ENCODE results near the gene AGXT2.
A peak's percentile ranks its signal among the peaks of the same experiment; 100 is the strongest.

The AGXT2 gene, protein sequence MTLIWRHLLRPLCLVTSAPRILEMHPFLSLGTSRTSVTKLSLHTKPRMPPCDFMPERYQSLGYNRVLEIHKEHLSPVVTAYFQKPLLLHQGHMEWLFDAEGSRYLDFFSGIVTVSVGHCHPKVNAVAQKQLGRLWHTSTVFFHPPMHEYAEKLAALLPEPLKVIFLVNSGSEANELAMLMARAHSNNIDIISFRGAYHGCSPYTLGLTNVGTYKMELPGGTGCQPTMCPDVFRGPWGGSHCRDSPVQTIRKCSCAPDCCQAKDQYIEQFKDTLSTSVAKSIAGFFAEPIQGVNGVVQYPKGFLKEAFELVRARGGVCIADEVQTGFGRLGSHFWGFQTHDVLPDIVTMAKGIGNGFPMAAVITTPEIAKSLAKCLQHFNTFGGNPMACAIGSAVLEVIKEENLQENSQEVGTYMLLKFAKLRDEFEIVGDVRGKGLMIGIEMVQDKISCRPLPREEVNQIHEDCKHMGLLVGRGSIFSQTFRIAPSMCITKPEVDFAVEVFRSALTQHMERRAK

GRCh38 chr5:35047785-35048404, at the start of gene AGXT2:
TSS of gene AGXT2 (minus strand) at chr5:35047949. CDS start at chr5:35047892, 57 bp downstream.
- peaks cover 2% of the 10 kb centered on the region for H3K27me3 Mint-ChIP-seq (ENCODE audit: low read depth)
- no peak within 1 kb of the TSS for H3K4me3 Mint-ChIP-seq
- H3K27ac Mint-ChIP-seq, result no peak within 1 kb of the TSS
- no peaks in the 10 kb centered on the region for H3K36me3 Mint-ChIP-seq (ENCODE audit: low read depth)
- H3K9me3 Mint-ChIP-seq, result no peaks in the 10 kb centered on the region
- H3K4me1 Mint-ChIP-seq (ENCODE audit: low read depth), result no peaks in the 10 kb centered on the region
- DNase-seq (ENCODE audit: low spot score), result no peak

- H3K27ac Mint-ChIP-seq, result no peak overlapping the region
- no peaks in the 10 kb centered on the region for H3K4me1 Mint-ChIP-seq (ENCODE audit: low read depth)
- H3K4me3 Mint-ChIP-seq, result no peak overlapping the region
- no peaks in the 10 kb centered on the region for H3K9me3 Mint-ChIP-seq
- H3K27me3 Mint-ChIP-seq (ENCODE audit: low read depth), result peaks cover 3% of the 10 kb centered on the region
- DNase-seq (ENCODE audit: low spot score), result no peak
- H3K36me3 Mint-ChIP-seq (ENCODE audit: low read depth), result no peaks in the 10 kb centered on the region
Measured at GRCh38 chr5:35096932-35097331, 49.2 kb upstream of the AGXT2 start.

DNA sequence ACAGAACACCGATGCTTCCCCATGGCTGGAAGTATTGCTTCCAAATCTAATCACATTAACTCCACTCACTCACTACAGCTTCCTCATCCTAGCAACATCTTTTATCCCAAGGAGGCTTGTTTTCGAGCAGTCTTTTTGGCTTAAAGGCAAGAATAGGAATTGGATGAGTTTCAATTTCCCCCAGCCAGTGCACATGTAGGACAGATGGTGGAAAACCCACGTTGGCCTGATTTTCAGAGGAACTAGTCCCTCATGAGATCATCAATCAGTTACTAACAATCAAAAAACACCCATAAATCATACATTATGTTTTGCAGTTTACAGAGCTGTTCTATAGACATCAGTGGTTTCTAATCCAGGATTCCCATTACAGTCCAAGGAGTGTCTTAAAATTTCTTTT, 48.5 kb upstream of the AGXT2 start:
- Mint-ChIP-seq H3K4me1 (ENCODE audit: low read depth) (no peaks in the 10 kb centered on the region), H3K9me3 (no peaks in the 10 kb centered on the region), H3K27ac (no peak overlapping the region), H3K4me3 (no peak overlapping the region), H3K36me3 (ENCODE audit: low read depth) (no peaks in the 10 kb centered on the region), H3K27me3 (ENCODE audit: low read depth) (peaks cover 3% of the 10 kb centered on the region)
- no peak for DNase-seq (ENCODE audit: low spot score)

- Mint-ChIP-seq H3K36me3 (ENCODE audit: low read depth) (no peaks in the 10 kb centered on the region), H3K27me3 (ENCODE audit: low read depth) (peaks cover 3% of the 10 kb centered on the region), H3K27ac (no peak overlapping the region)
Measured at GRCh38 chr5:35095366-35095765, 47.6 kb upstream of the AGXT2 start.

GRCh38 chr5:35094948-35095347, 47.2 kb upstream of the AGXT2 start:
- Mint-ChIP-seq H3K27ac (no peak overlapping the region), H3K4me3 (no peak overlapping the region), H3K27me3 (ENCODE audit: low read depth) (peaks cover 3% of the 10 kb centered on the region), H3K36me3 (ENCODE audit: low read depth) (no peaks in the 10 kb centered on the region), H3K4me1 (ENCODE audit: low read depth) (no peaks in the 10 kb centered on the region), H3K9me3 (no peaks in the 10 kb centered on the region)
- DNase-seq (ENCODE audit: low spot score), result no peak

More at GRCh38 chr5:35095366-35095765, 47.6 kb upstream of the AGXT2 start:
- Mint-ChIP-seq H3K4me3 (no peak overlapping the region), H3K4me1 (ENCODE audit: low read depth) (no peaks in the 10 kb centered on the region), H3K9me3 (no peaks in the 10 kb centered on the region)
- DNase-seq (ENCODE audit: low spot score), result no peak

DNA sequence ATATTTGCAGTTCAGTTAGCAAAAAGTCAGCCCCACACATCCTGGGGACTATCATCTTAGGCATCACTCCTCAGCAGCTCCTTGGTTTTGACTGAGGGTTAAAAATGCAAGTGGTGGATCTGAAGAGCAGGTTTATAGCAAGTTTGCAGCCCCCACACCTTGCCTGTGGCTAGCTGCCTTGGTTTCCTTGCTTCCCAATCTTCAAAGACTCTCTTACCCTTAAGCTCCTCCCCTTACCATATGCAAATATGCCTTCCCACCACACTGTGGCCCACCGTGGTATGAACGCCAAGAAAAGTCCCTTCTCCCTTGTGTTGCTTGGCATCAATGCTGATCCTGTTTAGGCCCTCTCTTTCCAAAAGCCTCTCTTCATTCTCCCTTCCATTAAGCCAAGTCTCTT, 45.0 kb upstream of the AGXT2 start:
- no peak overlapping the region for H3K27ac Mint-ChIP-seq
- peaks cover 3% of the 10 kb centered on the region for H3K27me3 Mint-ChIP-seq (ENCODE audit: low read depth)
- H3K36me3 Mint-ChIP-seq (ENCODE audit: low read depth), result no peaks in the 10 kb centered on the region
- no peak overlapping the region for H3K4me3 Mint-ChIP-seq
- no peaks in the 10 kb centered on the region for H3K9me3 Mint-ChIP-seq
- H3K4me1 Mint-ChIP-seq (ENCODE audit: low read depth), result no peaks in the 10 kb centered on the region
- no peak for DNase-seq (ENCODE audit: low spot score)

GRCh38 chr5:35091704-35092103, 44.0 kb upstream of the AGXT2 start:
- H3K9me3 Mint-ChIP-seq, result no peaks in the 10 kb centered on the region
- H3K4me3 Mint-ChIP-seq, result no peak overlapping the region
- no peaks in the 10 kb centered on the region for H3K36me3 Mint-ChIP-seq (ENCODE audit: low read depth)
- peaks cover 3% of the 10 kb centered on the region for H3K27me3 Mint-ChIP-seq (ENCODE audit: low read depth)
- DNase-seq (ENCODE audit: low spot score), result no peak
- H3K27ac Mint-ChIP-seq, result no peak overlapping the region
- H3K4me1 Mint-ChIP-seq (ENCODE audit: low read depth), result no peaks in the 10 kb centered on the region

- H3K36me3 Mint-ChIP-seq (ENCODE audit: low read depth), result no peaks in the 10 kb centered on the region
- no peak overlapping the region for H3K4me3 Mint-ChIP-seq
- H3K4me1 Mint-ChIP-seq (ENCODE audit: low read depth), result no peaks in the 10 kb centered on the region
- H3K27ac Mint-ChIP-seq, result no peak overlapping the region
- no peaks in the 10 kb centered on the region for H3K27me3 Mint-ChIP-seq (ENCODE audit: low read depth)
- H3K9me3 Mint-ChIP-seq, result no peaks in the 10 kb centered on the region
- DNase-seq (ENCODE audit: low spot score), result peak; percentile 15
Measured at GRCh38 chr5:35089334-35090314, 41.9 kb upstream of the AGXT2 start.

GRCh38 chr5:35087991-35088390, 40.2 kb upstream of the AGXT2 start:
- Mint-ChIP-seq H3K36me3 (ENCODE audit: low read depth) (no peaks in the 10 kb centered on the region), H3K4me3 (no peak overlapping the region), H3K4me1 (ENCODE audit: low read depth) (no peaks in the 10 kb centered on the region), H3K27me3 (ENCODE audit: low read depth) (no peaks in the 10 kb centered on the region), H3K27ac (no peak overlapping the region), H3K9me3 (no peaks in the 10 kb centered on the region)
- DNase-seq (ENCODE audit: low spot score), result no peak

GRCh38 chr5:35083150-35083549, 35.4 kb upstream of the AGXT2 start:
- Mint-ChIP-seq H3K9me3 (no peaks in the 10 kb centered on the region), H3K36me3 (ENCODE audit: low read depth) (no peaks in the 10 kb centered on the region), H3K27ac (no peak overlapping the region), H3K27me3 (ENCODE audit: low read depth) (no peaks in the 10 kb centered on the region), H3K4me1 (ENCODE audit: low read depth) (no peaks in the 10 kb centered on the region), H3K4me3 (no peak overlapping the region)
- DNase-seq (ENCODE audit: low spot score), result no peak

- DNase-seq (ENCODE audit: low spot score), result no peak
- Mint-ChIP-seq H3K4me1 (ENCODE audit: low read depth) (no peaks in the 10 kb centered on the region), H3K9me3 (no peaks in the 10 kb centered on the region), H3K36me3 (ENCODE audit: low read depth) (no peaks in the 10 kb centered on the region), H3K27ac (no peak overlapping the region), H3K27me3 (ENCODE audit: low read depth) (no peaks in the 10 kb centered on the region), H3K4me3 (no peak overlapping the region)
Measured at GRCh38 chr5:35082530-35082929, 34.8 kb upstream of the AGXT2 start.

DNA sequence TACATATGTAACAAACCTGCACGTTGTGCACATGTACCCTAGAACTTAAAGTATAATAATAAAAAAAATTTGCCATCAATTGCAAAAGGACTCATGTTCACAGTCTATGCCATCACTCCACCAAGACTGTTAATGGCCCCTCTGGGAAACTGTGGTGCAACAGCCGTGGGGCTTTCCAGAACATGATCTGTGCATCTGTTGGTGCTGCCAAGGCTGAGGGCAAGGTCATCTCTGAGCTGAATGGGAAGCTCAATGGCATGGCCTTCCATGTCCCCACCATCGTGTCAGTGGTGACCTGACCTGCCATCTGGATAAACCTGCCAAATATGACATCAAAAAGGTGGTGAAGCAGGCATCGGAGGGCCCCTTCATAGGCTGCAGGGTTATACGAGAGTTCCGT, 33.4 kb upstream of the AGXT2 start:
- no peak overlapping the region for H3K4me3 Mint-ChIP-seq
- no peaks in the 10 kb centered on the region for H3K36me3 Mint-ChIP-seq (ENCODE audit: low read depth)
- H3K4me1 Mint-ChIP-seq (ENCODE audit: low read depth), result no peaks in the 10 kb centered on the region
- no peak for DNase-seq (ENCODE audit: low spot score)
- no peaks in the 10 kb centered on the region for H3K9me3 Mint-ChIP-seq
- H3K27ac Mint-ChIP-seq, result no peak overlapping the region
- no peaks in the 10 kb centered on the region for H3K27me3 Mint-ChIP-seq (ENCODE audit: low read depth)

- H3K27ac Mint-ChIP-seq, result no peak overlapping the region
Measured at GRCh38 chr5:35073160-35073559, 25.4 kb upstream of the AGXT2 start.

GRCh38 chr5:35069188-35069587, 21.4 kb upstream of the AGXT2 start:
- no peak for DNase-seq (ENCODE audit: low spot score)
- no peak overlapping the region for H3K4me3 Mint-ChIP-seq
- peaks cover 2% of the 10 kb centered on the region for H3K27me3 Mint-ChIP-seq (ENCODE audit: low read depth)
- no peak overlapping the region for H3K27ac Mint-ChIP-seq
- no peaks in the 10 kb centered on the region for H3K36me3 Mint-ChIP-seq (ENCODE audit: low read depth)
- peaks cover 3% of the 10 kb centered on the region for H3K9me3 Mint-ChIP-seq
- no peaks in the 10 kb centered on the region for H3K4me1 Mint-ChIP-seq (ENCODE audit: low read depth)

More at GRCh38 chr5:35073160-35073559, 25.4 kb upstream of the AGXT2 start:
- no peak for DNase-seq (ENCODE audit: low spot score)
- Mint-ChIP-seq H3K4me3 (no peak overlapping the region), H3K36me3 (ENCODE audit: low read depth) (no peaks in the 10 kb centered on the region), H3K9me3 (peaks cover 3% of the 10 kb centered on the region), H3K27me3 (ENCODE audit: low read depth) (no peaks in the 10 kb centered on the region), H3K4me1 (ENCODE audit: low read depth) (no peaks in the 10 kb centered on the region)

Measured in T-helper 2 cell treated with Interferon-gamma antibody and Interleukin-4, amounts not matched to agents 5 μg/mL and 100 μg/mL, for 36 hours (primary cell).